OCI-LY1 (cell line): ENCODE data around the gene ADAMTS14.

Experiments used
- H2AFZ ChIP-seq: fragments of 200-600 bp; sonication (generic), shearing (Covaris generic); 2 replicates; pipeline ENCODE4 v1.6.0; 2014; ENCODE audit warnings: antibody characterized with exemption, mild to moderate bottlenecking, low read length
- H3F3A ChIP-seq: fragments of 200-600 bp; sonication (generic), shearing (Covaris generic); 2 replicates; pipeline ENCODE4 v1.6.0; 2014; ENCODE audit warnings: mild to moderate bottlenecking, antibody characterized with exemption, low read length, moderate library complexity; ENCODE audit not compliant: insufficient read depth
- H3K27ac ChIP-seq: fragments of 200-600 bp; sonication (generic); 2 replicates; pipeline ENCODE4 v1.5.1; 2014; ENCODE audit warnings: low read length, mixed run types, mild to moderate bottlenecking, low read depth; ENCODE audit not compliant: poor library complexity, severe bottlenecking
- H3K27me3 ChIP-seq: fragments of 200-600 bp; sonication (generic); 2 replicates; pipeline ENCODE4 v1.6.0; 2014; ENCODE audit warnings: antibody characterized with exemption, mild to moderate bottlenecking, low read length, moderate library complexity; ENCODE audit not compliant: insufficient read depth
- H3K36me3 ChIP-seq: fragments of 200-600 bp; sonication (generic); 2 replicates; pipeline ENCODE4 v1.6.1; 2014; ENCODE audit warnings: mild to moderate bottlenecking, antibody characterized with exemption, low read length, moderate library complexity, mixed read lengths; ENCODE audit not compliant: insufficient read depth
- H3K4me1 ChIP-seq: fragments of 200-600 bp; sonication (generic); 2 replicates; pipeline ENCODE4 v1.5.1; 2014; ENCODE audit warnings: mild to moderate bottlenecking, low read length, moderate library complexity; ENCODE audit not compliant: insufficient read depth, severe bottlenecking
- H3K4me2 ChIP-seq: fragments of 200-600 bp; sonication (generic), shearing (Covaris generic); 2 replicates; pipeline ENCODE4 v1.6.1; 2014; ENCODE audit warnings: low read length
- H3K4me3 ChIP-seq: fragments of 200-600 bp; sonication (generic); 2 replicates; pipeline ENCODE4 v1.5.1; 2014; ENCODE audit warnings: low read length, low read depth, mild to moderate bottlenecking, mixed read lengths; ENCODE audit not compliant: poor library complexity, severe bottlenecking
- H3K79me2 ChIP-seq: fragments of 200-600 bp; shearing (Covaris generic); 2 replicates; pipeline ENCODE4 v1.6.1; 2016; ENCODE audit warnings: mixed run types, low read length, mixed read lengths; ENCODE audit not compliant: insufficient read depth
- H3K9ac ChIP-seq: fragments of 200-600 bp; sonication (generic), shearing (Covaris generic); 2 replicates; pipeline ENCODE4 v1.6.1; 2014; ENCODE audit warnings: mild to moderate bottlenecking, low read length, mixed read lengths
- H3K9me2 ChIP-seq: fragments of 200-600 bp; sonication (generic), shearing (Covaris generic); 2 replicates; pipeline ENCODE4 v1.6.1; 2014; ENCODE audit warnings: low read depth, mild to moderate bottlenecking, low read length, mixed read lengths
- H3K9me3 ChIP-seq: fragments of 200-600 bp; shearing (Covaris generic); 2 replicates; pipeline ENCODE4 v1.6.1; 2014; ENCODE audit warnings: low read length, mixed read lengths
- H4K20me1 ChIP-seq: fragments of 200-600 bp; sonication (generic), shearing (Covaris generic); 2 replicates; pipeline ENCODE4 v1.6.0; 2016; ENCODE audit warnings: mild to moderate bottlenecking, low read length; ENCODE audit not compliant: insufficient read depth
- EZH2 ChIP-seq: fragments of 200-600 bp; sonication (generic), shearing (Covaris generic); IDR thresholded peaks from 2 replicates; pipeline ENCODE4 v1.8.0; 2017; ENCODE audit warnings: borderline replicate concordance, mixed run types, mild to moderate bottlenecking, antibody characterized with exemption, low read length, moderate library complexity, mixed read lengths
- TF ChIP-seq, protein P1 (sequence below): fragments of 200-600 bp; sonication (generic), shearing (Covaris generic); IDR thresholded peaks from 2 replicates; pipeline ENCODE4 v1.5.1; 2017; ENCODE audit warnings: mild to moderate bottlenecking, antibody characterized with exemption, low read length, moderate library complexity, mixed read lengths

The ADAMTS14 gene

GRCh38 chr10:70677016-70677415 is 4.7 kb downstream of the ADAMTS14 start:
- Histone ChIP-seq H3K9me3 (no peaks in the 10 kb centered on the region), H3K79me2 (no peaks in the 10 kb centered on the region), H4K20me1 (no peaks in the 10 kb centered on the region), H3K9ac (no peak overlapping the region), H3K9me2 (no peaks in the 10 kb centered on the region), H3K4me3 (no peak overlapping the region), H3K4me2 (no peak overlapping the region), H3F3A (no peaks in the 10 kb centered on the region), H3K36me3 (no peaks in the 10 kb centered on the region), H3K4me1 (no peaks in the 10 kb centered on the region), H3K27me3 (no peaks in the 10 kb centered on the region; the same call in 1 of the 2 replicates), H2AFZ (no peak overlapping the region), H3K27ac (no peak overlapping the region)
- TF ChIP-seq EZH2: no peak
- TF ChIP-seq, protein P1, sequence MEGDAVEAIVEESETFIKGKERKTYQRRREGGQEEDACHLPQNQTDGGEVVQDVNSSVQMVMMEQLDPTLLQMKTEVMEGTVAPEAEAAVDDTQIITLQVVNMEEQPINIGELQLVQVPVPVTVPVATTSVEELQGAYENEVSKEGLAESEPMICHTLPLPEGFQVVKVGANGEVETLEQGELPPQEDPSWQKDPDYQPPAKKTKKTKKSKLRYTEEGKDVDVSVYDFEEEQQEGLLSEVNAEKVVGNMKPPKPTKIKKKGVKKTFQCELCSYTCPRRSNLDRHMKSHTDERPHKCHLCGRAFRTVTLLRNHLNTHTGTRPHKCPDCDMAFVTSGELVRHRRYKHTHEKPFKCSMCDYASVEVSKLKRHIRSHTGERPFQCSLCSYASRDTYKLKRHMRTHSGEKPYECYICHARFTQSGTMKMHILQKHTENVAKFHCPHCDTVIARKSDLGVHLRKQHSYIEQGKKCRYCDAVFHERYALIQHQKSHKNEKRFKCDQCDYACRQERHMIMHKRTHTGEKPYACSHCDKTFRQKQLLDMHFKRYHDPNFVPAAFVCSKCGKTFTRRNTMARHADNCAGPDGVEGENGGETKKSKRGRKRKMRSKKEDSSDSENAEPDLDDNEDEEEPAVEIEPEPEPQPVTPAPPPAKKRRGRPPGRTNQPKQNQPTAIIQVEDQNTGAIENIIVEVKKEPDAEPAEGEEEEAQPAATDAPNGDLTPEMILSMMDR: no peak

DNA sequence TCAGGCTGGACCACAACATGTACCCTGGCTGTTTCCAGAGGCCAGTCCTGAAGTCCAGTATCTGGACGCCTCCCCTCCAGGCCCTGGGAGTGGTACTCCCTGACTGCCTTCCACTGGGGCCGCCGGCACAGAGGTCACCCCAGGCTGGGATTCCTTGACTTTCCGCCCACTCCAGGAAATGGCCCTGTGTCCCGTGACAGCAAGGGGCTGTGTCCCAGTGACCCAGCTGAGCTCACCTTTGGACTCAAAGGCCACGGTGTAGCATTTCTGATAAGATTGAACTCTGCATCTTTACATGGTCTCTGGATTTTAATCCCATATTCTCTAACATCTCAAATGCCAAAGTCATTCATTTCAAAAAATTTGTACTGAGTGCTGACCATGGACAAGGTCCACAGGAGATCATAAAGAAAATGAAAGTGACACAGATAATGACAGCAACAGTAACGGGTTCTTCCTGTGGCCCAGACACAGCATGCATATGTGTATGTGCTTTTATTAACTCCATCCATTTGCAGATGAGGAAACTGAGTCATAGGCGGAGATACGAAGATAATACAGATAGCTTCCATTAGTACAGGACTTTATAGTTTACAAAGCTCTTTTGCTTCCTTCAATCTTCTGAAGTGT is 5.4 kb downstream of the ADAMTS14 start:
- Histone ChIP-seq H3K36me3 (no peaks in the 10 kb centered on the region), H3K9me3 (no peaks in the 10 kb centered on the region)
- no peak for TF ChIP-seq EZH2
- TF ChIP-seq, protein P1: no peak

GRCh38 chr10:70678250-70678635 is 5.9 kb downstream of the ADAMTS14 start:
- Histone ChIP-seq H2AFZ (no peak overlapping the region), H3K27me3 (no peaks in the 10 kb centered on the region; the same call in 1 of the 2 replicates), H3K27ac (no peak overlapping the region), H3K4me1 (no peaks in the 10 kb centered on the region), H3K79me2 (no peaks in the 10 kb centered on the region), H3K9me2 (no peaks in the 10 kb centered on the region), H3K4me3 (no peak overlapping the region), H3K9me3 (no peaks in the 10 kb centered on the region), H3K4me2 (no peak overlapping the region), H3F3A (no peaks in the 10 kb centered on the region), H3K36me3 (no peaks in the 10 kb centered on the region), H4K20me1 (no peaks in the 10 kb centered on the region), H3K9ac (no peak overlapping the region)
- TF ChIP-seq EZH2: no peak
- TF ChIP-seq, protein P1: no peak

More for the DNA sequence above, 5.4 kb downstream of the ADAMTS14 start:
- Histone ChIP-seq H3K4me1 (no peaks in the 10 kb centered on the region), H2AFZ (no peak overlapping the region), H3K27me3 (no peaks in the 10 kb centered on the region; the same call in 1 of the 2 replicates), H3K9me2 (no peaks in the 10 kb centered on the region), H3K9ac (no peak overlapping the region), H3K79me2 (no peaks in the 10 kb centered on the region), H4K20me1 (no peaks in the 10 kb centered on the region), H3K27ac (no peak overlapping the region), H3F3A (no peaks in the 10 kb centered on the region), H3K4me3 (no peak overlapping the region), H3K4me2 (no peak overlapping the region)
